GM12864 (cell line): ENCODE measurements around the gene SCYL3.

Source experiments
- DNase-seq: peaks from one replicate; pipeline ENCODE4 v3.0.0-alpha.2; 2011; ENCODE audit warnings: low read depth
- H3K4me3 ChIP-seq: 2 replicates; pipeline ENCODE4 v1.5.1; 2011; ENCODE audit warnings: mild to moderate bottlenecking, low read depth, low read length, control low read depth
- CTCF ChIP-seq: IDR thresholded peaks from 2 replicates; pipeline ENCODE4 v1.5.1; 2011; ENCODE audit warnings: low read depth, mild to moderate bottlenecking, moderate library complexity, low read length, control low read depth, inconsistent platforms; ENCODE audit errors: missing control alignments

The SCYL3 gene

GRCh38 chr1:169836198-169836597 lies 57.5 kb downstream of the SCYL3 start:
- H3K4me3 ChIP-seq = no peak overlapping the region
- no peak for DNase-seq
- TF ChIP-seq CTCF = no peak

- TF ChIP-seq CTCF = no peak
- H3K4me3 ChIP-seq = no peak overlapping the region
- DNase-seq = no peak
Observed at GRCh38 chr1:169835647-169836046, 58.0 kb downstream of the SCYL3 start.

GRCh38 chr1:169834869-169835268 lies 58.8 kb downstream of the SCYL3 start:
- no peak for TF ChIP-seq CTCF
- DNase-seq = no peak
- H3K4me3 ChIP-seq = no peak overlapping the region

GRCh38 chr1:169833179-169833901 lies 60.4 kb downstream of the SCYL3 start:
- no peak for DNase-seq
- H3K4me3 ChIP-seq = no peak overlapping the region
- TF ChIP-seq CTCF = no peak

- no peak for TF ChIP-seq CTCF
- H3K4me3 ChIP-seq = no peak overlapping the region
- DNase-seq = no peak
Observed at GRCh38 chr1:169829671-169830070, 64.0 kb downstream of the SCYL3 start.

- no peak for TF ChIP-seq CTCF
- DNase-seq = no peak
- no peak overlapping the region for H3K4me3 ChIP-seq
Observed at GRCh38 chr1:169824153-169824552, 69.5 kb downstream of the SCYL3 start.

- no peak for DNase-seq
- no peak overlapping the region for H3K4me3 ChIP-seq
- TF ChIP-seq CTCF = no peak
Observed at GRCh38 chr1:169821500-169821899, 72.2 kb downstream of the SCYL3 start.
